Body of pancreas (tissue), 4 donors: ENCODE measurements around the gene SLC39A13. TPM values are rescaled to one million over a fixed set of nuclear protein-coding genes. Genes with fewer than 3 reads are reported as not detected.
A peak's percentile ranks its signal among the peaks of the same experiment; 100 is the strongest.

Source experiments
- ATAC-seq: fragments of 150-250 bp; one replicate; pipeline ENCODE4 v1.9.1; 2016
- DNase-seq, 4 donors: peaks; one replicate each; pipeline ENCODE4 v3.0.0-alpha.2; 2019
- H3K27ac ChIP-seq, 4 donors: fragments of 200-600 bp; sonication (generic); 1 replicate in 3 of 4; 2 replicates in 1 of 4; pipeline versions ENCODE4 v1.5.1 to v1.6.1; 2016 to 2019; ENCODE audit warnings: mild to moderate bottlenecking in 1 of 4, mixed read lengths in 1 of 4, moderate library complexity in 1 of 4
- H3K27me3 ChIP-seq, 2 donors: fragments of 200-600 bp; sonication (generic); one replicate each; pipeline ENCODE4 v1.6.0; 2016; ENCODE audit warnings: mild to moderate bottlenecking in 1 of 2
- H3K36me3 ChIP-seq, 2 donors: fragments of 200-600 bp; sonication (generic); replicated peaks in 1 of 2; 2 replicates each; pipeline ENCODE4 v1.5.1; 2016; ENCODE audit warnings: low read depth in 2 of 2; ENCODE audit not compliant: insufficient read depth in 1 of 2
- H3K4me1 ChIP-seq: fragments of 200-600 bp; sonication (generic); one replicate; pipeline ENCODE4 v1.6.0; 2016
- H3K4me3 ChIP-seq, 2 donors: fragments of 200-600 bp; sonication (generic); 1 replicate in 1 of 2; 2 replicates in 1 of 2; pipeline ENCODE4 v1.5.1; 2016 to 2019
- H3K9me3 ChIP-seq, 3 donors: fragments of 200-600 bp; sonication (generic); 1 replicate in 2 of 3; 2 replicates in 1 of 3; pipeline ENCODE4 v1.5.1; 2016
- POLR2A ChIP-seq, 3 donors: fragments of 450-650 bp; IDR thresholded peaks; one replicate each; pipeline ENCODE4 v1.6.1; 2016; ENCODE audit warnings: antibody characterized with exemption in 3 of 3, mild to moderate bottlenecking in 2 of 3
- WGBS, 2 donors: methylation state at CpG; one replicate each; pipeline ENCODE4 v1.1.5; 2017; 5-methylcytosine and 5-hydroxymethylcytosine counted together
- intact Hi-C: fragments of 100-400 bp; cut with DNase I; formaldehyde crosslinking; loops from one replicate; pipeline ENCODE4 v1.15.1; 2023
- total RNA-seq, 2 donors: library from RNA; depleted of rRNA; stranded (reverse); fragments of >200 nt; gene quantifications; one replicate each; pipeline ENCODE4 v1.1.0, GENCODE V29; 2016
- TF ChIP-seq, protein P1 (sequence below), 7 experiments: fragments of 450-650 bp in 4 of 7; fragments of 200-600 bp in 3 of 7; sonication (generic) in 3 of 7; IDR thresholded peaks; one replicate each; pipeline ENCODE4 v1.5.1; 2016 to 2019; ENCODE audit warnings: antibody characterized with exemption in 7 of 7

The SLC39A13 gene
- total RNA-seq, 2 donors from 2014 or later, result 54.7 TPM

GRCh38 chr11:47418454-47419259 is 10.3 kb downstream of the SLC39A13 start:
- ATAC-seq, result no peak
- H3K27ac ChIP-seq, result no peak overlapping the region
- WGBS, 2 donors, result 84 to 86% methylated on average over 10 to 23 of the region's 23 CpGs

GRCh38 chr11:47425611-47426010 is 17.2 kb downstream of the SLC39A13 start:
- Histone ChIP-seq H3K9me3 (no peaks in the 10 kb centered on the region), H3K4me3 (peak overlapping the region; percentile 90 to 93), H3K27ac (peak overlapping the region; percentile 87 to 91 (median 88)), H3K36me3 (peaks cover 5 to 18% of the 10 kb centered on the region in 2 donors), H3K4me1 (peaks cover 13% of the 10 kb centered on the region), H3K27me3 (no peaks in the 10 kb centered on the region)
- intact Hi-C loops, result no loop called here
- no peak for ATAC-seq
- DNase-seq, result no peak
- TF ChIP-seq, protein P1, sequence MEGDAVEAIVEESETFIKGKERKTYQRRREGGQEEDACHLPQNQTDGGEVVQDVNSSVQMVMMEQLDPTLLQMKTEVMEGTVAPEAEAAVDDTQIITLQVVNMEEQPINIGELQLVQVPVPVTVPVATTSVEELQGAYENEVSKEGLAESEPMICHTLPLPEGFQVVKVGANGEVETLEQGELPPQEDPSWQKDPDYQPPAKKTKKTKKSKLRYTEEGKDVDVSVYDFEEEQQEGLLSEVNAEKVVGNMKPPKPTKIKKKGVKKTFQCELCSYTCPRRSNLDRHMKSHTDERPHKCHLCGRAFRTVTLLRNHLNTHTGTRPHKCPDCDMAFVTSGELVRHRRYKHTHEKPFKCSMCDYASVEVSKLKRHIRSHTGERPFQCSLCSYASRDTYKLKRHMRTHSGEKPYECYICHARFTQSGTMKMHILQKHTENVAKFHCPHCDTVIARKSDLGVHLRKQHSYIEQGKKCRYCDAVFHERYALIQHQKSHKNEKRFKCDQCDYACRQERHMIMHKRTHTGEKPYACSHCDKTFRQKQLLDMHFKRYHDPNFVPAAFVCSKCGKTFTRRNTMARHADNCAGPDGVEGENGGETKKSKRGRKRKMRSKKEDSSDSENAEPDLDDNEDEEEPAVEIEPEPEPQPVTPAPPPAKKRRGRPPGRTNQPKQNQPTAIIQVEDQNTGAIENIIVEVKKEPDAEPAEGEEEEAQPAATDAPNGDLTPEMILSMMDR (IDR thresholded peaks at IDR 0.05), result no peak
- TF ChIP-seq POLR2A (IDR thresholded peaks at IDR 0.05), result no peak
- 0 to 1% methylated on average over 14 of the region's 14 CpGs for WGBS, 2 donors

More at GRCh38 chr11:47418454-47419259, 10.3 kb downstream of the SLC39A13 start:
- no peak overlapping the region for H3K4me3 ChIP-seq
- H3K4me1 ChIP-seq, result peaks cover 14% of the 10 kb centered on the region
- intact Hi-C loops, result no loop called here
- TF ChIP-seq, protein P1 (IDR thresholded peaks at IDR 0.05), result no peak
- no peak for TF ChIP-seq POLR2A (IDR thresholded peaks at IDR 0.05)
- peaks cover 20 to 31% of the 10 kb centered on the region in 2 donors for H3K36me3 ChIP-seq
- H3K27me3 ChIP-seq, result no peaks in the 10 kb centered on the region
- no peak for DNase-seq
- H3K9me3 ChIP-seq, result no peaks in the 10 kb centered on the region

DNA sequence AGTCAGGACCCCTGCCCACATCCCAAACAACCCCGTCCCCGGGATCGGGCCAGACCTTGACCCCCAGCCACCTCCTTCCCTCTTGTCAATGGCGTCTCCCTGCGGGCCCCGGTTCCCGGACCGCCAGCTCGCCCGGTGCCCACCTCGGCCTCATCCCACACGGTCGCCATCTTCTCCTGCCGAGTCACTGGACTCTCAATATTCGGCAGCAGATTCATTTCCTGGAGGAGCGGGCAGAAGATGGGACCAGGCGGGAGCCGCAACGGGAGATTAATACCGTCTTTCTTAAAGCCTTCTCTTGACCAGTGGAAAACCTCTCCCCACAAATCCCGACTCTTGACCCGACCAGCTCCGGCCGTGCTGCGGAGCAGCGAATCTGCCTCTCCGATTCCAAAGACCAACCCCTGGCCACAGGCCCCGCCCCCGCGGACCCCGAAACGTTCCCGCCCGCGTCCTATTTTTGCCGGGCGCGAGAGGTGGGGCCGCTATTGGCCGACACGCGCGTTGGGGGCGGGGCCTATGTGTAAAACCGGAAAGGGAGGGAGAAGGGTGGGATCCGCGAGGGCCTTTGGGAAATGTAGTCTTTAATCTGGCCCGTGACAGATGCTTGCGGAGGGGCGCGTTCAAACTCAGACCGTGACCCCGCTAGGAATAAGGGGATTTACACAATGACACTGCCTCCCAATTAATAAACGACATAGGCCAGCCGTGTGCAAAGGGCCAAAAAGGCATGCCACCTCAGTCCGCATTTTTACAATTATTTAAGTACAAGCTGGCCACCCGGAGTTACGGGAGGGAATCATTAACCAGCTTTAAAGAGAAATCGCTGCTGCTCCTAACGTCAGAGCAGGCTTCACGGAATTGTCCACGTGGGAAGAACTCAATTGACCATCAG is 17.9 kb downstream of the SLC39A13 start, which contains the start of gene PSMC3:
TSS of gene PSMC3 (minus strand) at position 378 of the 895 bp plus-strand sequence. CDS start at position 218, 160 bp downstream.
- Histone ChIP-seq H3K4me1 (peaks cover 13% of the 10 kb centered on the region), H3K9me3 (no peaks in the 10 kb centered on the region), H3K27ac (peak within 1 kb of the TSS; percentile 87 to 91 (median 88)), H3K27me3 (no peaks in the 10 kb centered on the region), H3K4me3 (peak within 1 kb of the TSS; percentile 90 to 93), H3K36me3 (peaks cover 4 to 16% of the 10 kb centered on the region in 2 donors)
- WGBS, 2 donors, result 0% methylated on average over 39 to 62 of the region's 62 CpGs
- DNase-seq (peak; percentile 98 to 99 (median 99)), ATAC-seq (peak; percentile 98)
- TF ChIP-seq, protein P1 (IDR thresholded peaks at IDR 0.05), result peak in 1 of 7 experiments; percentile 1
- peak; percentile 27 to 78 (median 76) for TF ChIP-seq POLR2A (IDR thresholded peaks at IDR 0.05)
- intact Hi-C loops, result no loop called here

GRCh38 chr11:47430524-47430923 is 22.1 kb downstream of the SLC39A13 start:
- Histone ChIP-seq H3K9me3 (no peaks in the 10 kb centered on the region), H3K4me1 (peaks cover 1% of the 10 kb centered on the region), H3K27ac (no peak overlapping the region), H3K4me3 (no peak overlapping the region), H3K27me3 (no peaks in the 10 kb centered on the region), H3K36me3 (no peaks in the 10 kb centered on the region)
- ATAC-seq, result no peak
- intact Hi-C loops, result no loop called here
- 63 to 76% methylated on average over 4 to 5 of the region's 5 CpGs for WGBS, 2 donors
- TF ChIP-seq POLR2A (IDR thresholded peaks at IDR 0.05), result no peak
- TF ChIP-seq, protein P1 (IDR thresholded peaks at IDR 0.05), result no peak
- no peak for DNase-seq
